ENCODE results near the gene PPP2R1B. TPM values are rescaled to one million over a fixed set of nuclear protein-coding genes. Genes with fewer than 3 reads are reported as not detected.

PPP2R1B gene
- polyA plus RNA-seq, 1 donor from 2014 or later = 10.4 TPM

- H3K9me3 ChIP-seq (ENCODE audit: low read length) = no peaks in the 10 kb centered on the region
- TF ChIP-seq SMC3 (conservative IDR thresholded peaks at IDR 0.05; ENCODE audit: poor library complexity) (no peak), EZH2 (IDR thresholded peaks at IDR 0.05; ENCODE audit: borderline replicate concordance, insufficient read depth, low read length, poor library complexity, severe bottlenecking) (no peak), REST (IDR thresholded peaks at IDR 0.05; ENCODE audit: borderline replicate concordance) (no peak), TAF1 (IDR thresholded peaks at IDR 0.05; ENCODE audit: low read depth) (no peak), MXI1 (conservative IDR thresholded peaks at IDR 0.05; ENCODE audit: poor library complexity, severe bottlenecking) (no peak), RAD21 (conservative IDR thresholded peaks at IDR 0.05) (no peak), EP300 (conservative IDR thresholded peaks at IDR 0.05; ENCODE audit: poor library complexity, severe bottlenecking) (no peak), POLR2AphosphoS5 (IDR thresholded peaks at IDR 0.05) (no peak)
- TF ChIP-seq, protein P1, sequence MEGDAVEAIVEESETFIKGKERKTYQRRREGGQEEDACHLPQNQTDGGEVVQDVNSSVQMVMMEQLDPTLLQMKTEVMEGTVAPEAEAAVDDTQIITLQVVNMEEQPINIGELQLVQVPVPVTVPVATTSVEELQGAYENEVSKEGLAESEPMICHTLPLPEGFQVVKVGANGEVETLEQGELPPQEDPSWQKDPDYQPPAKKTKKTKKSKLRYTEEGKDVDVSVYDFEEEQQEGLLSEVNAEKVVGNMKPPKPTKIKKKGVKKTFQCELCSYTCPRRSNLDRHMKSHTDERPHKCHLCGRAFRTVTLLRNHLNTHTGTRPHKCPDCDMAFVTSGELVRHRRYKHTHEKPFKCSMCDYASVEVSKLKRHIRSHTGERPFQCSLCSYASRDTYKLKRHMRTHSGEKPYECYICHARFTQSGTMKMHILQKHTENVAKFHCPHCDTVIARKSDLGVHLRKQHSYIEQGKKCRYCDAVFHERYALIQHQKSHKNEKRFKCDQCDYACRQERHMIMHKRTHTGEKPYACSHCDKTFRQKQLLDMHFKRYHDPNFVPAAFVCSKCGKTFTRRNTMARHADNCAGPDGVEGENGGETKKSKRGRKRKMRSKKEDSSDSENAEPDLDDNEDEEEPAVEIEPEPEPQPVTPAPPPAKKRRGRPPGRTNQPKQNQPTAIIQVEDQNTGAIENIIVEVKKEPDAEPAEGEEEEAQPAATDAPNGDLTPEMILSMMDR (IDR thresholded peaks at IDR 0.05; ENCODE audit: poor library complexity, severe bottlenecking) = no peak
- H2AFZ ChIP-seq (ENCODE audit: low read depth, low read length) = no peak overlapping the region
- no peaks in the 10 kb centered on the region for H3F3A ChIP-seq (ENCODE audit: insufficient read depth, low read length, poor library complexity, severe bottlenecking)
- no peak overlapping the region for H3K4me2 ChIP-seq (ENCODE audit: low read length)
- H3K27me3 ChIP-seq (ENCODE audit: insufficient read depth, low read depth, low read length) = no peaks in the 10 kb centered on the region
- H3K36me3 ChIP-seq (ENCODE audit: insufficient read depth, low read length) = peaks cover 8% of the 10 kb centered on the region
- no peaks in the 10 kb centered on the region for H3K79me2 ChIP-seq (replicated peaks; ENCODE audit: insufficient read depth, low read length)
- H3K9ac ChIP-seq (ENCODE audit: low read length) = no peak overlapping the region
- H3K27ac ChIP-seq (ENCODE audit: low read length) = no peak overlapping the region
- no peak overlapping the region for H3K4me3 ChIP-seq (ENCODE audit: low read length)
- H3K9me2 ChIP-seq (ENCODE audit: insufficient read depth, low read length) = no peaks in the 10 kb centered on the region
- H4K20me1 ChIP-seq (ENCODE audit: insufficient read depth) = no peaks in the 10 kb centered on the region
Measured at GRCh38 chr11:111748035-111748804, 18.0 kb downstream of the PPP2R1B start.

- H3K4me2 ChIP-seq (ENCODE audit: low read length) = no peak overlapping the region
- peaks cover 8% of the 10 kb centered on the region for H3K36me3 ChIP-seq (ENCODE audit: insufficient read depth, low read length)
Measured at GRCh38 chr11:111745719-111746504, 20.3 kb downstream of the PPP2R1B start.

More at GRCh38 chr11:111745719-111746504, 20.3 kb downstream of the PPP2R1B start:
- Histone ChIP-seq H3K4me3 (ENCODE audit: low read length) (no peak overlapping the region), H3F3A (ENCODE audit: insufficient read depth, low read length, poor library complexity, severe bottlenecking) (no peaks in the 10 kb centered on the region), H3K9ac (ENCODE audit: low read length) (no peak overlapping the region), H3K79me2 (replicated peaks; ENCODE audit: insufficient read depth, low read length) (no peaks in the 10 kb centered on the region), H4K20me1 (ENCODE audit: insufficient read depth) (no peaks in the 10 kb centered on the region), H3K27ac (ENCODE audit: low read length) (no peak overlapping the region), H2AFZ (ENCODE audit: low read depth, low read length) (no peak overlapping the region), H3K9me3 (ENCODE audit: low read length) (no peaks in the 10 kb centered on the region), H3K27me3 (ENCODE audit: insufficient read depth, low read depth, low read length) (no peaks in the 10 kb centered on the region), H3K9me2 (ENCODE audit: insufficient read depth, low read length) (no peaks in the 10 kb centered on the region)
- TF ChIP-seq SMC3 (conservative IDR thresholded peaks at IDR 0.05; ENCODE audit: poor library complexity) (no peak), MXI1 (conservative IDR thresholded peaks at IDR 0.05; ENCODE audit: poor library complexity, severe bottlenecking) (no peak), RAD21 (conservative IDR thresholded peaks at IDR 0.05) (no peak), EZH2 (IDR thresholded peaks at IDR 0.05; ENCODE audit: borderline replicate concordance, insufficient read depth, low read length, poor library complexity, severe bottlenecking) (no peak), TAF1 (IDR thresholded peaks at IDR 0.05; ENCODE audit: low read depth) (no peak), POLR2AphosphoS5 (IDR thresholded peaks at IDR 0.05) (no peak), REST (IDR thresholded peaks at IDR 0.05; ENCODE audit: borderline replicate concordance) (no peak), EP300 (conservative IDR thresholded peaks at IDR 0.05; ENCODE audit: poor library complexity, severe bottlenecking) (no peak)
- TF ChIP-seq, protein P1 (IDR thresholded peaks at IDR 0.05; ENCODE audit: poor library complexity, severe bottlenecking) = no peak

Data from neural cell (in vitro differentiated cells).